Measurements from ENCODE around the gene TRAM2.

GRCh38 chr6:52598824-52599190 lies 21.9 kb upstream of the TRAM2 start:
- no peak for TF ChIP-seq POLR2AphosphoS5 (IDR thresholded peaks at IDR 0.05; ENCODE audit: low read depth, low read length)
- TF ChIP-seq YY1 (IDR thresholded peaks at IDR 0.05; ENCODE audit: low read depth, low read length), result no peak
- TF ChIP-seq MAX (IDR thresholded peaks at IDR 0.05), result no peak
